SU-DHL-6 (cell line): ENCODE results near the gene CD200R1L.

Experiments used
- H2AFZ ChIP-seq: fragments of 200-600 bp; sonication (generic); 2 replicates; pipeline ENCODE4 v1.6.1; 2014; ENCODE audit warnings: low read depth, mild to moderate bottlenecking, moderate library complexity, mixed read lengths, antibody characterized with exemption, low read length; ENCODE audit not compliant: severe bottlenecking
- H3F3A ChIP-seq: fragments of 200-600 bp; shearing (Covaris generic); 2 replicates; pipeline ENCODE4 v1.6.0; 2016; ENCODE audit warnings: antibody characterized with exemption, mild to moderate bottlenecking; ENCODE audit not compliant: insufficient read depth
- H3K27ac ChIP-seq: fragments of 200-600 bp; sonication (generic); 2 replicates; pipeline ENCODE4 v1.5.1; 2016; ENCODE audit warnings: low read depth, mild to moderate bottlenecking, low read length, moderate library complexity, mixed read lengths
- H3K27me3 ChIP-seq: fragments of 200-600 bp; sonication (generic), shearing (Covaris generic); 2 replicates; pipeline ENCODE4 v1.6.0; 2014; ENCODE audit warnings: mild to moderate bottlenecking, low read length
- H3K36me3 ChIP-seq: fragments of 200-600 bp; sonication (generic); 2 replicates; pipeline ENCODE4 v1.6.1; 2014; ENCODE audit warnings: mild to moderate bottlenecking, low read length, mixed read lengths
- H3K4me2 ChIP-seq: fragments of 300-600, 200-600 bp; shearing (Covaris generic), sonication (generic); 2 replicates; pipeline ENCODE4 v1.6.0; 2014; ENCODE audit warnings: low read length, low read depth, mild to moderate bottlenecking; ENCODE audit not compliant: poor library complexity, severe bottlenecking
- H3K4me3 ChIP-seq: fragments of 200-600 bp; sonication (generic); 2 replicates; pipeline ENCODE4 v1.5.1; 2014; ENCODE audit warnings: antibody characterized with exemption, low read length, mild to moderate bottlenecking, mixed read lengths; ENCODE audit not compliant: insufficient read depth, poor library complexity, severe bottlenecking
- H3K79me2 ChIP-seq: fragments of 200-600 bp; sonication (generic); 2 replicates; pipeline ENCODE4 v1.6.1; 2014; ENCODE audit warnings: mild to moderate bottlenecking, low read length, moderate library complexity; ENCODE audit not compliant: insufficient read depth
- H3K9ac ChIP-seq: fragments of 200-600 bp; sonication (generic); 2 replicates; pipeline ENCODE4 v1.7.0; 2014; ENCODE audit warnings: mild to moderate bottlenecking, low read length
- H3K9me2 ChIP-seq: fragments of 200-600 bp; sonication (generic); replicated peaks from 2 replicates; pipeline ENCODE4 v1.6.1; 2014; ENCODE audit warnings: low read length; ENCODE audit not compliant: insufficient read depth
- H3K9me3 ChIP-seq: fragments of 200-600 bp; sonication (generic); 2 replicates; pipeline ENCODE4 v1.6.1; 2014; ENCODE audit warnings: low read length, mixed read lengths; ENCODE audit not compliant: insufficient read depth
- H4K20me1 ChIP-seq: fragments of 200-600 bp; sonication (generic); 2 replicates; pipeline ENCODE4 v1.6.1; 2014; ENCODE audit warnings: low read depth, mild to moderate bottlenecking, antibody characterized with exemption, low read length, moderate library complexity, mixed read lengths
- CTCF ChIP-seq: fragments of 200-600 bp; sonication (generic); IDR thresholded peaks from one replicate; pipeline ENCODE4 v1.5.1; 2017; ENCODE audit warnings: antibody characterized with exemption, mild to moderate bottlenecking, low read length, moderate library complexity; ENCODE audit not compliant: insufficient read depth, poor library complexity, severe bottlenecking
- EZH2phosphoT487 ChIP-seq: fragments of 200-600 bp; sonication (generic), shearing (Covaris generic); conservative IDR thresholded peaks from 2 replicates; pipeline ENCODE4 v1.6.1; 2018; ENCODE audit warnings: mild to moderate bottlenecking, antibody characterized with exemption, low read length, moderate library complexity, mixed read lengths

Gene CD200R1L

GRCh38 chr3:112848196-112848595 lies 1.5 kb upstream of the CD200R1L start:
- no peak for TF ChIP-seq CTCF
- TF ChIP-seq EZH2phosphoT487: no peak
- Histone ChIP-seq H3K36me3 (no peaks in the 10 kb centered on the region), H3K9ac (no peak overlapping the region), H3K9me3 (peaks cover 17% of the 10 kb centered on the region; the same call in 1 of the 2 replicates), H3K4me3 (no peak overlapping the region), H3K9me2 (no peaks in the 10 kb centered on the region), H4K20me1 (no peaks in the 10 kb centered on the region), H3K79me2 (no peaks in the 10 kb centered on the region), H3F3A (no peaks in the 10 kb centered on the region), H3K27me3 (no peaks in the 10 kb centered on the region), H3K27ac (no peak overlapping the region), H2AFZ (no peak overlapping the region), H3K4me2 (no peak overlapping the region)

- no peaks in the 10 kb centered on the region for H3F3A ChIP-seq
- H4K20me1 ChIP-seq: no peaks in the 10 kb centered on the region
- H3K36me3 ChIP-seq: no peaks in the 10 kb centered on the region
- no peak overlapping the region for H3K4me3 ChIP-seq
- no peaks in the 10 kb centered on the region for H3K9me2 ChIP-seq
- H3K27me3 ChIP-seq: no peaks in the 10 kb centered on the region
- TF ChIP-seq EZH2phosphoT487 (no peak), CTCF (no peak)
- H3K79me2 ChIP-seq: no peaks in the 10 kb centered on the region
- no peak overlapping the region for H3K9ac ChIP-seq
- no peak overlapping the region for H3K4me2 ChIP-seq
- H3K9me3 ChIP-seq: peaks cover 17% of the 10 kb centered on the region; the same call in 1 of the 2 replicates
- H2AFZ ChIP-seq: no peak overlapping the region
- H3K27ac ChIP-seq: no peak overlapping the region
Measured at GRCh38 chr3:112847692-112848091, 1.0 kb upstream of the CD200R1L start.

- Histone ChIP-seq H3F3A (no peaks in the 10 kb centered on the region), H2AFZ (no peak overlapping the region), H3K9ac (no peak overlapping the region), H3K4me2 (no peak overlapping the region), H3K27me3 (no peaks in the 10 kb centered on the region), H3K36me3 (no peaks in the 10 kb centered on the region), H3K27ac (no peak overlapping the region), H3K79me2 (no peaks in the 10 kb centered on the region), H3K9me3 (peaks cover 4% of the 10 kb centered on the region; the same call in 1 of the 2 replicates), H3K9me2 (no peaks in the 10 kb centered on the region), H3K4me3 (no peak overlapping the region), H4K20me1 (no peaks in the 10 kb centered on the region)
- TF ChIP-seq CTCF (no peak), EZH2phosphoT487 (no peak)
Measured at GRCh38 chr3:112845772-112846171, 892 bp downstream of the CD200R1L start.

- no peak overlapping the region for H3K27ac ChIP-seq
- H2AFZ ChIP-seq: no peak overlapping the region
- H3F3A ChIP-seq: no peaks in the 10 kb centered on the region
- no peaks in the 10 kb centered on the region for H3K36me3 ChIP-seq
- H3K9ac ChIP-seq: no peak overlapping the region
- no peaks in the 10 kb centered on the region for H3K27me3 ChIP-seq
- H3K9me2 ChIP-seq: no peaks in the 10 kb centered on the region
- no peaks in the 10 kb centered on the region for H4K20me1 ChIP-seq
- H3K4me2 ChIP-seq: no peak overlapping the region
- no peak for TF ChIP-seq EZH2phosphoT487
- no peak for TF ChIP-seq CTCF
- no peak overlapping the region for H3K4me3 ChIP-seq
- no peaks in the 10 kb centered on the region for H3K9me3 ChIP-seq
- H3K79me2 ChIP-seq: no peaks in the 10 kb centered on the region
Measured at GRCh38 chr3:112829046-112829445, 17.6 kb downstream of the CD200R1L start.
